Stimulated activated CD4-positive, alpha-beta T cell treated with anti-CD3 and anti-CD28 coated beads, Interleukin-4, amount 100 ng/mL, for 4 hours (primary cell): ENCODE results near the gene NOTUM.

Experiments used
- DNase-seq, 2 experiments: peaks; one replicate each; pipeline ENCODE4 v3.0.0-alpha.2; 2020

Gene NOTUM

DNA sequence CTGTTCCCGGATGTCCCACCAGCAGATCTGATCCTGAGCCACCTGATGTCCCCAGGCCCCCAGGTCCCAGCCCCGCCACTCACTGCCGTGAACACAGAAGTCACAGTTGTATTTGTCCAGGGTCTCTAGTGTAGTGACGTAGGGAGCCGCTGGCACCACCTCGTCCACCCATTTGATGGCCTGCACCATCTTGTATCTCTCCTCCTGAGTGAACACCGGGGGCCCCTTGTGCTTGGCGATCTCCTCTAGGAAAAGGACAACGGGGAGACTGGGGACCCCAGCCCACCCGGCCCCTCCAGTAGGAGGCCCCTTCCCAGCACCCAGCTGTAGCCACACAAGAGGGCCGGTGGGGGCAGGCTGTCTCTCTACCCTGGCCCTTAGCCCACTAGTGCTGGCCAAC lies 52.2 kb downstream of the NOTUM start:
- no peak for DNase-seq

DNA sequence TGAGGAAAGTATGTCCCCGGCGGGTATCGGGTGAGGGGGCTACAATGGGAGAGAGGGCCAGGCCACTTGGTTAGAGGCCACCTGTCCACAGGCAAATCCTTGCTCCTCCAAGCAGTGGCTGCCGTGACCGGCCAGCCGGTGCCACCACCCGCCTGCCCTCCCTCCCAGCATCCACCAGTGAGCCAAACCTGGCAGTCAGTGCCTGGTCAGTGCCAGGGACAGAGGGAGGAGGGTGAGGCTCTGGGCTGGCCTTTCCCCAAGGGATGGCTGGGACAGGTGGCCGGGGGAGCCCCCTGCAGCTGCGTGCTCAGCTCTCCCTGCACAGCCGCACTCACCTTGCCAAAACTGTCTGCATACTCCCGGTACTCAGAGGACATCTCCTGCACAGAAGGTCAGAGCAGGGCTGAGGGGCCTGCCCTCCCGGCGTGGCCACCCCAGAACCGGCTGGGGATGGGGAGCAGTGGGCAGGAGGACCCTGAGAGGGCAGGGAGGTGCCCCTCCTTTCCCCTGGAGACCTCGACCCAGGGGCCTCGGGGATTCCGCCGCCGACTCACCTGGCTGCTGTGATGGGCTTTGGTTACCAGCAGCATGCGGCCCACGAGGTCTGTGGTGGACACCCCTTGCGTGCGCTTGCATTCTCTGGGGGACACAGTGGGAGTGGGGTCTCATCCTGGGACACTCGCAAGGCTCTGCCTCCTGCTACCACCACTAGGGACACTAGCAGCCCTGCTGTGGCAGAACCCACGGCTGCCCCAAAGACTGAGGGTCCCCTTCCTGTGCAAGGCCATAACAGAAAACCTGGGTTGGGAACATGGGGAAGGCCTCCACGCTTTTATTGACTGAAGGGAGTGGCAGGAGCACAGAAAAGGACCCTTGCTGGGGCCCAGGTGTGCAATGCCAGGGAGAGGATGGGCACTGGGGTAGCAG lies 53.5 kb downstream of the NOTUM start:
- DNase-seq, result no peak

DNA sequence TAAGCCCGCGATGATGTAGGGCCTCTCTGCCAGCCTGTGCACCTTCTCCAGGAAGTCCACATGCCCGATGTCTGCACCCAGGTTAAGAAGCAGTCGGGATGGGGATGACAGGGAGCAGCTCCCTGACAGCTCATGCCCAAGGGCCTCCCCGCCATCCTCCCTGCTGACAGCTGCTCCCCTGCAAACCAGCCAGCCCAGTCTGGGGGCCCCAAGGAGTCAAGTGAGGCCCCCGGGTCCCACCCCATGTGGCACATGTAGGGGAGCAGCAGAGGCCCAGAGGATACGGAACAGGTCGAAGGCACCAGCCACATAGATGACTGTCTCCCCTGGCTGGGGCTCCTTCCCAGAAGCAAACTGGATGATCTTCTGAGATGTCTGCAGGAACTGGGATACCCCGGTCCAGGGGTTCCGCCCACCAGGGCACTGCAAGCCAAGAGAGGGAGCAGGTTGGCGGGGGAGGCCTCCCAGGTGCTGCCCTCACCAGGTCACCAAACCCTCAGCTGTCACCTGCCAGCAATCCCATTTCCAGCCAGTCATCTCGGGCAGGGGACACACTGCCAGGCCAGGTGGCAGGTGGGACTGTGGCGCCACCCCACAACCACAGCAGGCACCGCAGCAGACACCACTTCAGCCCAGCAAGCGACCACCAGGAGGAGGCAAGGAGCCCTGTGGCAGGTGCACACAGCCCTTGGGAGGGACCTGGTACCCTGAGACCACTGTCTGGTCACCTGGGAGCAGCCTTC lies 54.3 kb downstream of the NOTUM start:
- DNase-seq, result no peak

GRCh38 chr17:81905993-81906392 lies 55.0 kb downstream of the NOTUM start:
- DNase-seq, result no peak

- DNase-seq, result no peak
Observed at GRCh38 chr17:81905424-81905875, 55.5 kb downstream of the NOTUM start.

- no peak for DNase-seq
Observed at GRCh38 chr17:81904600-81905423, 56.2 kb downstream of the NOTUM start.

- DNase-seq, result no peak
Observed at GRCh38 chr17:81903896-81904599, 56.9 kb downstream of the NOTUM start.

DNA sequence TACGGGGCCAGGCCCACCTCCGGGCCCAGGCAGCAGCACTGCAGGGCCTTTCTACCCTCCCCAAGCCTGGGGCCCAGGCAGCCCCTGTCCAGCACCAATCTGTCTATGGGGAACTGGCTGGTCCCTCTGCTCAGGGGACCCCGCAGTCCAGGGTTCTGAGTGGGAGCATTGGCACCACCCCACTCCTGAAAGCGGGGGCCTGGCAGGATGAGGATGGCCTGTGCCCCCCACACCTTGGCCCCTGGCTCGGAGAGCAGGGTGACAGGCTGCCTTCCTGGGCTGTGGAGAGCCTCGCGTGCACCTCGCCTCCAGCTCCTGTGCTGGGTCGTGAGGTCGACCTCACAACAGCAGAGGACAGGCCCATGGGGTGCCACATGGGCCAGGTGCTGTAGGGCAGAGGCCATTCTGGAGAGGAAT lies 57.6 kb downstream of the NOTUM start:
- no peak for DNase-seq

DNA sequence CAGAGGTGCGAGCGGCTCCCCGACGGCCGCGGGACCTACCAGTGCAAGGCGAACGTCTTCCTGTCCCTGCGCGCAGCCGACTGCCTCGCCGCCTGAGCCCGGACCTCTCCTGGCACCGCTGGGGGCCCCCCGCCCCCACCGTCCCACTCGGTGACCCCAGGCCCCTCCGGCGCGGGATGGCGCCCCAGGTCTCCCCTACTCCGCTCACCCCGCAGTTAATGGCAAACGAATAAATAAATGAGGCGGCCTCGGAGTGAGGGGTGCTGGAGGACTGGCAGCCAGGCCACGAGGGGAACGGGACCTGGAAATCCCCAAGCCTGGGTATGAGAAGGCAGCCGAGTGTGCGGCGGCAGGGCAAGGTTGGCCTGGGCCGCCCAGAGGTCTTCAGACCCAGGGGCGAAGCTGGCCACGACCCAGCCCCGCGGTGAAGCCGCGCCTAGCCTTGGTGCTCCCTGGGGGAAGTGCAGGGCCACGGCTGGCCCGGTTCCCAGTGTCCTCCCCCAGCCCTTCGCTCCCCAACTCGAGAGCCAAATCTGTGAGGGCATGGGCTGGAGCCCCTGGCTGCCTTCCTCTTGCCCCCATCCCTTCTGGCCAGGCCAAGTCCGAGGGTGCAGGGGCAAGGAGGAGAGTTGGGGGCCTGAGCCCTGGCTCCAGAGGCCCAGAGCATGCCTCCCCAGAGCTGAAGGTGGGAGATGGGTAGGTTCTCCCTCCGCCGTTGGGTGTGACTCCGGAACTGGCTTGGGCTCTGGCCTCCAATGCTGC lies 58.2 kb downstream of the NOTUM start:
- DNase-seq, result no peak
